Measurements from ENCODE around the gene UNC80. TPM values are rescaled to one million over a fixed set of nuclear protein-coding genes. Genes with fewer than 3 reads are reported as not detected.

UNC80 gene
- polyA plus RNA-seq, 1 of the 3 experiments (the other 2 are of a cell fraction) = 0.59 TPM

- Histone ChIP-seq H3K9me3 (no peaks in the 10 kb centered on the region), H3K4me1 (ENCODE audit: control insufficient read depth in 1 of 2, insufficient read depth in 2 of 2, low read depth in 1 of 2, low read length in 1 of 2) (no peaks in the 10 kb centered on the region; a peak in 1 of 4 replicates), H3K79me2 (ENCODE audit: insufficient read depth) (no peaks in the 10 kb centered on the region), H3K9me2 (no peaks in the 10 kb centered on the region), H3K9ac (no peak overlapping the region), H3K4me2 (no peak overlapping the region), H3F3A (replicated peaks; ENCODE audit: insufficient read depth) (no peaks in the 10 kb centered on the region), H3K36me3 (replicated peaks in 1 of 2; ENCODE audit: control insufficient read depth in 1 of 2, insufficient read depth in 2 of 2, low read length in 1 of 2) (no peaks in the 10 kb centered on the region), H3K27me3 (ENCODE audit: insufficient read depth) (no peaks in the 10 kb centered on the region), H3K27ac (ENCODE audit: low read depth in 2 of 2, low read length in 1 of 2) (no peak overlapping the region), H2AFZ (ENCODE audit: low read depth) (no peak overlapping the region), H4K20me1 (ENCODE audit: insufficient read depth) (no peaks in the 10 kb centered on the region), H3K4me3 (ENCODE audit: low read depth in 2 of 2, low read length in 1 of 2) (no peak overlapping the region)
- POLR2A ChIA-PET = no interaction called here
- no peak for DNase-seq
- TF ChIP-seq EZH2phosphoT487 (IDR thresholded peaks at IDR 0.05; ENCODE audit: borderline replicate concordance, low read depth) = no peak
- no peak for TF ChIP-seq IRF3 (IDR thresholded peaks at IDR 0.05; ENCODE audit: low read depth, low read length)
- TF ChIP-seq RCOR1 (IDR thresholded peaks at IDR 0.05; ENCODE audit: low read length) = no peak
- no peak for TF ChIP-seq MEF2A (IDR thresholded peaks at IDR 0.05; ENCODE audit: borderline replicate concordance, low read depth)
- TF ChIP-seq MAX (IDR thresholded peaks at IDR 0.05; ENCODE audit: low read depth) = no peak
- no peak for TF ChIP-seq CHD2 (IDR thresholded peaks at IDR 0.05; ENCODE audit: low read length, partially characterized antibody)
- no peak for TF ChIP-seq GATA2 (CRISPR knock-in tag; IDR thresholded peaks at IDR 0.05)
- TF ChIP-seq SMC3 (IDR thresholded peaks at IDR 0.05; ENCODE audit: low read depth, low read length) = no peak
- no peak for TF ChIP-seq EP300 (IDR thresholded peaks at IDR 0.05; ENCODE audit: borderline replicate concordance in 1 of 2, low read depth in 1 of 2, low read length in 1 of 2)
- TF ChIP-seq POLR2AphosphoS5 (IDR thresholded peaks at IDR 0.05; ENCODE audit: low read depth, low read length) = no peak
- no peak for TF ChIP-seq USF1 (IDR thresholded peaks at IDR 0.05; ENCODE audit: borderline replicate concordance, low read depth)
- no peak for TF ChIP-seq PBX3 (IDR thresholded peaks at IDR 0.05)
- no peak for TF ChIP-seq RAD21 (IDR thresholded peaks at IDR 0.05; ENCODE audit: low read length)
- TF ChIP-seq FOXM1 (IDR thresholded peaks at IDR 0.05; ENCODE audit: low read depth) = no peak
- TF ChIP-seq JUND (IDR thresholded peaks at IDR 0.05) = no peak
- TF ChIP-seq RXRA (IDR thresholded peaks at IDR 0.05; ENCODE audit: borderline replicate concordance, low read depth) = no peak
- no peak for TF ChIP-seq ELF1 (IDR thresholded peaks at IDR 0.05)
- no peak for TF ChIP-seq NFIC (IDR thresholded peaks at IDR 0.05; ENCODE audit: borderline replicate concordance)
- TF ChIP-seq REST (IDR thresholded peaks at IDR 0.05; ENCODE audit: low read depth, low read length) = no peak
- TF ChIP-seq FOSL2 (IDR thresholded peaks at IDR 0.05; ENCODE audit: borderline replicate concordance, low read depth) = no peak
- 65% methylated on average over 1 of the region's 1 CpG for WGBS (ENCODE audit: low lambda C conversion rate)
- CTCF ChIA-PET = no interaction called here
Measured at GRCh38 chr2:209766613-209767012, 5.0 kb upstream of the UNC80 start.
